Ishikawa (cell line): ENCODE data around the gene CSTF3.

Experiments used
- CEBPB ChIP-seq: IDR thresholded peaks from 2 replicates; pipeline ENCODE4 v1.6.1; 2012
- CREB1 ChIP-seq: IDR thresholded peaks from 2 replicates; pipeline ENCODE4 v1.6.1; 2012; ENCODE audit warnings: low read depth
- EGR1 ChIP-seq: IDR thresholded peaks from 2 replicates; pipeline ENCODE4 v1.6.1; 2012
- EP300 ChIP-seq: IDR thresholded peaks from 2 replicates; pipeline ENCODE4 v1.6.1; 2012; ENCODE audit warnings: borderline replicate concordance
- FOXM1 ChIP-seq: IDR thresholded peaks from 2 replicates; pipeline ENCODE4 v1.6.1; 2012; ENCODE audit warnings: low read depth, borderline replicate concordance
- MAX ChIP-seq: IDR thresholded peaks from 2 replicates; pipeline ENCODE4 v1.6.1; 2012
- NFIC ChIP-seq: IDR thresholded peaks from 2 replicates; pipeline ENCODE4 v1.6.1; 2012
- RAD21 ChIP-seq: IDR thresholded peaks from 2 replicates; pipeline ENCODE4 v1.6.1; 2012; ENCODE audit warnings: low read depth
- TAF1 ChIP-seq: IDR thresholded peaks from 2 replicates; pipeline ENCODE4 v1.6.1; 2012; ENCODE audit warnings: low read depth, mild to moderate bottlenecking
- TCF12 ChIP-seq: IDR thresholded peaks from 2 replicates; pipeline ENCODE4 v1.6.1; 2012; ENCODE audit warnings: low read depth
- TEAD4 ChIP-seq: IDR thresholded peaks from 2 replicates; pipeline ENCODE4 v1.6.1; 2012
- YY1 ChIP-seq: IDR thresholded peaks from 2 replicates; pipeline ENCODE4 v1.6.1; 2012; ENCODE audit warnings: low read depth
- ZBTB7A ChIP-seq: IDR thresholded peaks from 2 replicates; pipeline ENCODE4 v1.6.1; 2012; ENCODE audit warnings: low read depth
- TF ChIP-seq, protein P1 (sequence below): IDR thresholded peaks from 2 replicates; pipeline ENCODE4 v1.6.1; 2012; ENCODE audit warnings: low read depth, mild to moderate bottlenecking
- TF ChIP-seq, protein P2 (sequence below): IDR thresholded peaks from 2 replicates; pipeline ENCODE4 v1.6.1; 2012

CSTF3 gene

DNA sequence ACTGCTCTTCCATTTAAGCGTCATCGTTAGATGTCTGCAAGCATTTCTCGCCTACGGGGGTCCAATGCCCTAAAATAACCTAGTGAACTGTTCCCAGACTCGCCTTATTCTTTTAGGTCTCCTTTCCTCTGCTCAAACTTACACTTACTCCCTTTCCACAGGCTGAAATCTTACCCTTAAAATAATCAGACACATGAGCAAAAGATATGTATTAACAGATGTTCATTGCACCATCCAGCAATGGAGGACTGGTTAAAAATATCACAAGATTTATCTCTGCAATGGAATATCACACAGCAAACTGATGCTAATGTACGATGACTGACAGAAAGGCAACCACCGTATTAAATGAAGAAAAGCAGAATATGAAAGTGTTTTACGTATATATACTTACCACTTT is 1.6 kb upstream of the CSTF3 start:
- TF ChIP-seq EP300 (no peak), CEBPB (no peak), ZBTB7A (no peak), TEAD4 (no peak), NFIC (no peak), TAF1 (no peak), TCF12 (no peak), YY1 (no peak), CREB1 (no peak), FOXM1 (no peak), EGR1 (no peak), RAD21 (no peak), MAX (no peak)
- TF ChIP-seq, protein P1, sequence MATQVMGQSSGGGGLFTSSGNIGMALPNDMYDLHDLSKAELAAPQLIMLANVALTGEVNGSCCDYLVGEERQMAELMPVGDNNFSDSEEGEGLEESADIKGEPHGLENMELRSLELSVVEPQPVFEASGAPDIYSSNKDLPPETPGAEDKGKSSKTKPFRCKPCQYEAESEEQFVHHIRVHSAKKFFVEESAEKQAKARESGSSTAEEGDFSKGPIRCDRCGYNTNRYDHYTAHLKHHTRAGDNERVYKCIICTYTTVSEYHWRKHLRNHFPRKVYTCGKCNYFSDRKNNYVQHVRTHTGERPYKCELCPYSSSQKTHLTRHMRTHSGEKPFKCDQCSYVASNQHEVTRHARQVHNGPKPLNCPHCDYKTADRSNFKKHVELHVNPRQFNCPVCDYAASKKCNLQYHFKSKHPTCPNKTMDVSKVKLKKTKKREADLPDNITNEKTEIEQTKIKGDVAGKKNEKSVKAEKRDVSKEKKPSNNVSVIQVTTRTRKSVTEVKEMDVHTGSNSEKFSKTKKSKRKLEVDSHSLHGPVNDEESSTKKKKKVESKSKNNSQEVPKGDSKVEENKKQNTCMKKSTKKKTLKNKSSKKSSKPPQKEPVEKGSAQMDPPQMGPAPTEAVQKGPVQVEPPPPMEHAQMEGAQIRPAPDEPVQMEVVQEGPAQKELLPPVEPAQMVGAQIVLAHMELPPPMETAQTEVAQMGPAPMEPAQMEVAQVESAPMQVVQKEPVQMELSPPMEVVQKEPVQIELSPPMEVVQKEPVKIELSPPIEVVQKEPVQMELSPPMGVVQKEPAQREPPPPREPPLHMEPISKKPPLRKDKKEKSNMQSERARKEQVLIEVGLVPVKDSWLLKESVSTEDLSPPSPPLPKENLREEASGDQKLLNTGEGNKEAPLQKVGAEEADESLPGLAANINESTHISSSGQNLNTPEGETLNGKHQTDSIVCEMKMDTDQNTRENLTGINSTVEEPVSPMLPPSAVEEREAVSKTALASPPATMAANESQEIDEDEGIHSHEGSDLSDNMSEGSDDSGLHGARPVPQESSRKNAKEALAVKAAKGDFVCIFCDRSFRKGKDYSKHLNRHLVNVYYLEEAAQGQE, result no peak
- TF ChIP-seq, protein P2, sequence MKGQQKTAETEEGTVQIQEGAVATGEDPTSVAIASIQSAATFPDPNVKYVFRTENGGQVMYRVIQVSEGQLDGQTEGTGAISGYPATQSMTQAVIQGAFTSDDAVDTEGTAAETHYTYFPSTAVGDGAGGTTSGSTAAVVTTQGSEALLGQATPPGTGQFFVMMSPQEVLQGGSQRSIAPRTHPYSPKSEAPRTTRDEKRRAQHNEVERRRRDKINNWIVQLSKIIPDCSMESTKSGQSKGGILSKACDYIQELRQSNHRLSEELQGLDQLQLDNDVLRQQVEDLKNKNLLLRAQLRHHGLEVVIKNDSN, result no peak

GRCh38 chr11:33160587-33160986 is 693 bp downstream of the CSTF3 start:
- no peak for TF ChIP-seq CREB1
- no peak for TF ChIP-seq MAX
- TF ChIP-seq, protein P1, result no peak
- no peak for TF ChIP-seq EP300
- TF ChIP-seq RAD21, result no peak
- no peak for TF ChIP-seq ZBTB7A
- no peak for TF ChIP-seq FOXM1
- no peak for TF ChIP-seq CEBPB
- no peak for TF ChIP-seq EGR1
- TF ChIP-seq, protein P2, result no peak
- TF ChIP-seq TAF1, result no peak
- no peak for TF ChIP-seq NFIC
- no peak for TF ChIP-seq YY1

GRCh38 chr11:33160136-33160535 is 1.1 kb downstream of the CSTF3 start:
- no peak for TF ChIP-seq MAX
- TF ChIP-seq TAF1, result no peak
- TF ChIP-seq, protein P2, result no peak
- TF ChIP-seq TCF12, result no peak
- no peak for TF ChIP-seq RAD21
- no peak for TF ChIP-seq EGR1
- no peak for TF ChIP-seq NFIC
- no peak for TF ChIP-seq CEBPB
- no peak for TF ChIP-seq ZBTB7A
- TF ChIP-seq, protein P1, result no peak
- TF ChIP-seq CREB1, result no peak
- no peak for TF ChIP-seq YY1
- no peak for TF ChIP-seq EP300

- TF ChIP-seq TCF12, result no peak
- TF ChIP-seq NFIC, result no peak
- TF ChIP-seq TEAD4, result no peak
- no peak for TF ChIP-seq FOXM1
- no peak for TF ChIP-seq ZBTB7A
- TF ChIP-seq EP300, result no peak
- no peak for TF ChIP-seq RAD21
- TF ChIP-seq, protein P2, result no peak
- TF ChIP-seq, protein P1, result no peak
- no peak for TF ChIP-seq CEBPB
- TF ChIP-seq TAF1, result no peak
- TF ChIP-seq CREB1, result no peak
- TF ChIP-seq EGR1, result no peak
- no peak for TF ChIP-seq MAX
- TF ChIP-seq YY1, result no peak
Measured at GRCh38 chr11:33158596-33159275, 2.5 kb downstream of the CSTF3 start.
